ENCODE results near the gene VWA3A.

VWA3A gene

GRCh38 chr16:22089910-22090309 lies 2.4 kb upstream of the VWA3A start:
- DNase-seq (ENCODE audit: insufficient read length, low spot score) (no peak), FAIRE-seq (no peak)
- TF ChIP-seq CTCF (IDR thresholded peaks at IDR 0.05; ENCODE audit: insufficient read depth, missing control alignments) = no peak

- DNase-seq (ENCODE audit: insufficient read length, low spot score) = no peak
- FAIRE-seq = no peak
- no peak for TF ChIP-seq CTCF (IDR thresholded peaks at IDR 0.05; ENCODE audit: insufficient read depth, missing control alignments)
Observed at GRCh38 chr16:22091721-22092120, 620 bp upstream of the VWA3A start.

GRCh38 chr16:22093331-22093730 lies 990 bp downstream of the VWA3A start:
- TF ChIP-seq CTCF (IDR thresholded peaks at IDR 0.05; ENCODE audit: insufficient read depth, missing control alignments) = no peak
- FAIRE-seq = no peak
- DNase-seq (ENCODE audit: insufficient read length, low spot score) = no peak

- no peak for FAIRE-seq
- DNase-seq (ENCODE audit: insufficient read length, low spot score) = no peak
- TF ChIP-seq CTCF (IDR thresholded peaks at IDR 0.05; ENCODE audit: insufficient read depth, missing control alignments) = no peak
Observed at GRCh38 chr16:22093996-22094395, 1.7 kb downstream of the VWA3A start.

GRCh38 chr16:22098405-22099255 lies 6.3 kb downstream of the VWA3A start:
- FAIRE-seq (no peak), DNase-seq (ENCODE audit: insufficient read length, low spot score) (no peak)
- TF ChIP-seq CTCF (IDR thresholded peaks at IDR 0.05; ENCODE audit: insufficient read depth, missing control alignments) = peak; percentile 56

GRCh38 chr16:22099256-22099975 lies 7.1 kb downstream of the VWA3A start:
- FAIRE-seq (no peak), DNase-seq (ENCODE audit: insufficient read length, low spot score) (no peak)
- TF ChIP-seq CTCF (IDR thresholded peaks at IDR 0.05; ENCODE audit: insufficient read depth, missing control alignments) = no peak

GRCh38 chr16:22103441-22103840 lies 11.1 kb downstream of the VWA3A start:
- TF ChIP-seq CTCF (IDR thresholded peaks at IDR 0.05; ENCODE audit: insufficient read depth, missing control alignments) = no peak
- FAIRE-seq (no peak), DNase-seq (ENCODE audit: insufficient read length, low spot score) (no peak)
